Parietal lobe (tissue), 2 donors: ENCODE results near the gene RALGAPB. TPM values are rescaled to one million over a fixed set of nuclear protein-coding genes. Genes with fewer than 3 reads are reported as not detected.

Experiments
- small RNA-seq: library from RNA; depleted of rRNA; stranded (forward); fragments of <200 nt; gene quantifications from one replicate; pipeline ENCODE3, GENCODE V24; 2014; ENCODE audit warnings: low replicate concordance
- total RNA-seq: library from RNA; depleted of rRNA; stranded (reverse); fragments of >200 nt; gene quantifications from one replicate; pipeline ENCODE4 v1.2.3, GENCODE V29; 2014

Gene RALGAPB
- 85.1 TPM for total RNA-seq

DNA sequence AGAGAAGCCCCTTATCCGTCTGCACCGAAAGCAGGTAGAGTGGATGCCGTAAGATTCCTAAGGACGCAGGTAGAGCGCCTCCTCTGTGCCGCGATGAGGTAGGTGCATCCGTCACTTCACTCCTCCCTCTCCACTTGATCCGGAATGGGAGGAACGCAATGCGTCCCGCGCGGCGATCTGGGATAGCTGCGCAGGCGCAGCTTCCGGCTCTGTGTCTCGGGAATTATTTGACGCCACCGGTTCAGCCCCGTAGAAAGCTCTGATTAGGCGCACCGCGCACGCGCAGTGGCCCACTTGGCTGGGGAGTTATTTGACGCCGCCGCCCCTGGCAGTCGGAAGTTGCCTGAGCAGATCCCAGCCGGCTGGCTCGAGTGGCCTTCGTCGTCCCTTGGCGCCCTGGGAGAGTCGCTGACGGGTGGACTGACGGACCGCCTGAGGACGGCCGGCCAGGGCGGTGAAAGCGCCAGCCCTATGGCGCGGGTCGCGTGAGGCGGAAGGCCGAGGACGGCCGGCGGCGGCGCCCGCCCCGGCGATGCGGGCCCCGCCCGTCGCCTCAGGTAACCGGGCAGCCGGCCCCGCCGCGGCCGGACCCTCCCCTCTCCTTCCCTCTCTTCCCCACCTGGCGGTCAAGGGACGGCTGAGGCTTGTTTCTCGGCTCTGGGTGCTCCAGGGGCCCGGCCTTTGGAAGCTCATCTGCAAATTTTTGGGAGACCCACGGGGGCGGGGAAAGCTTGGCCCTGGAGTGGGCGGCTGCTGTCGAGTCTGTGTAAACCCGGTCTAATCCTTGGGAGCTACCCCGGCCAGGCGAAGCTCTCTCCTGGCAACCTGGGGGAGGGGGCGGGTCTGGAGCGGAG lies at the start of gene RALGAPB:
RALGAPB (plus strand) TSS at position 331 of the 854 bp plus-strand sequence. CDS start 15,590 bp downstream, outside the sequence.

DNA sequence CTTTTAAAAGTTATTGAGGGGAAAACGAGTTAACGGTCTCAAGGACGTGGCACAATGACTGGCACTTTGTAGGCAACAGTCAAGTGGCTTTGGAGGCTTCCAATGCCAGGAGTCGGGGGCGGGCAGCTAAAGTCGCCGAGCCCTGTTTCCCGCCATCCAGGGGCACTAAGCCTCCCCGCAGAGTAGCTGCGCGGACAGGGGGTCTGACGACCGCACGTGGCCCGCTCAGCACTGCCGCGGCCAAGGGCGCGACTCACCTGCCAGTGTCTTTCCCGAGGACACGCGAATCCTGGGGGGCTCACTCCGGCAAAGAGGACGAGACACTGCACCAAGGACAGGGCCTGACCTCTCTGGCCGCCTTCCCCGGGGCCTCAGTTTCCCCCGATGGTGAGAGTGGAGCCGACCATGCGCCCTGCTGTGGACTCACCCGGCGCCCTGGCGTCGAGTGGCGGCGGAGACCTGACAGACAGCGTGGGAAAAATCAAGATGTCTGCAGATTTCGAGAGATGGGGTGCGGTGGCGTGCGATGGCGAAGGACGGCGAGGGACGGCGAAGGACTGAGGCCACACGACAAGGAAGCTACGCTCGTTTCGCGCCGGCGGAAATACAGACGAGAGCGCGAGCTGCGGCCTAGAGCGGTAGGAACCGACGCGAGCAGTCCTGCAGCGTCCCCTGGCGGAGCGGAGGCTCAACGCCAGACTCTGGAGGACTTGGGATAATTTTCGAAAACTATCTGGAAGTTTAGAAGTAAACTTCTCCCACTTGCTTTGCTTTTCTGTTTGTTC lies 37.7 kb upstream of the RALGAPB start, which contains the start of gene SNHG17:
SNHG17 (minus strand) TSS at position 559 of the 785 bp plus-strand sequence.

DNA sequence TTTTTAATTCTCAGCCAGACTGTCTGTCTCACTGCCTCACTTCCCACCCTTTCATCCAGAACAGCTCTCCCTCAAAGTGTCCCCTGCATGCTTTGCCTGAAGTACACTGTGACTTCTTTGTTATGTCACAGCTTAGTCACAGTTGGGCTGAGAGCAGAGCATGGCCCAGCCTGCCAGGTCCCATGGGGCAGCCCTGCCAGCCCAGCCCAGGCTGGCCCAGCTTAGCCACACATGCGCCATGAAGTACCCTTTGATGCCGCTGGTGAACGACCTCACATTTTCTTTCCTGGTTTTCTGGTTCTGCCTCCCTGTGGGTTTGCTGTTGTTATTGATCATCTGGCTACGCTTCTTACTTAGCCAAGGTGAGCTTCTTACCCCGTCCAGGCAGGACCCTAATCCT lies 108.4 kb downstream of the RALGAPB start, which contains the start of gene ADIG:
ADIG (plus strand) TSS at position 185 of the 400 bp plus-strand sequence; CDS start at position 239, 54 bp downstream.

DNA sequence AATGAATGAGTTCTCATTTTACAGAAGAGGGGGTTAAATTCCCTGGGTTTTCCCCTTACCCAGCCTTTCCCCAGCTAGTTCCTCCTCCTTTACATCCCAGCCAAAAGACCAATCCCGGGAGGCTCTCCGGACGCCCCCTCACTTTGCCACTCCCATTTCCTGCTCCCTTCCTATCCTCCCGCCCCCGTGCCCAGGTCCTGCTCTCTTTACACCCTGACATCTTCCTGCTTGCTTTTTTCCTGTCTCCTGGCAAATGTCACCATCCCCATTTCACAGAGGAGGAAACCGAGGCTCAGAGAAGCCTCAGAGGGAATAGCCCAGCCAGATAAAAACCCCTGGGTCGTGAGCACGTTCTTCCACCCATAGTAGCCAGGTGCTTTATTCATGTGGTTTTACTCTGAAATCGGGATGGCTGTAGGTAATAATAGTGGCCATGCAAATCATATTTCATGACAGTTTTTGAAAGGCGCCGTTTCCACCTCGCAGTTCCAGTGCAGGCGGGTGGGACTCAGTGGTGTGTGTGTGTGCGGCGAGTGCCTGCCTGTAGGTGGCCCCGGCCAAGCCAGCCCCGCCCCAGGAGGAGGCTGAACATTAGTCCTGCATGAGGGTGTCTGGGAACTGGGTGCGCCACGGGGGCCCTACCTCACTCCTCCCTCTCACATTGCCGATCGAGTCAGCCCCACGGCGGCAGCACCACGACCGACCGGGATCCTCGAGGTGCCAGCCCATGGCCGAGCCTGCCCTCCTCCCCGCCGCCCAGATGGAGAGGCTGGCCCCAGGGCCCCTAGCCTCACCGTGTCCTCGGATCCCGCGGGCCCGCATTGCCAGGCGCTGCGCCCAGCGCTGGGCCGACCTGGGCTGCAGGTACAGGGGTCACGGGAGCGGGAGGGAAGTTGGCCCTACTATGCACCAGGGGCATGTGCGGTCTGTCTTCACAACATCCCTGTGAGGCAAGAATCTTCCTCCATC lies 128.9 kb downstream of the RALGAPB start, which contains the start of gene ARHGAP40:
ARHGAP40 (plus strand) TSS at position 594 of the 969 bp plus-strand sequence.

Small RNA genes lying within 50 kb of the gene (small RNA-seq; reads per million reads assigned to genes)
- gene MIR548O2 = not detected
- not detected for gene RF00056
- 17.4 reads per million, percentile 92 among the genes with 10 or more reads in this experiment for gene SNORA60
- 1.4 reads per million, percentile 76 among the genes with 10 or more reads in this experiment for gene SNORA71A
- 44.0 reads per million, percentile 94 among the genes with 10 or more reads in this experiment for gene SNORA71B
- 0.28 reads per million for gene SNORA71C
- gene SNORA71D = 98.9 reads per million, percentile 95 among the genes with 10 or more reads in this experiment
- not detected for gene SNORA71E

Other genes starting within 250 kb of the RALGAPB start
- 2.8 TPM for gene KIAA1755, start 212.1 kb upstream of the RALGAPB start, total RNA-seq
- gene BPI, start 168.7 kb upstream of the RALGAPB start, total RNA-seq = not detected
- not detected for gene LBP, start 126.4 kb upstream of the RALGAPB start, total RNA-seq
- 14.4 TPM for gene SNHG17, start 37.5 kb upstream of the RALGAPB start, total RNA-seq
- gene ADIG, start 108.4 kb downstream of the RALGAPB start, total RNA-seq = not detected
- not detected for gene ARHGAP40, start 129.0 kb downstream of the RALGAPB start, total RNA-seq